HepG2 (cell line): Measurements from ENCODE around the gene IL1A. TPM values are rescaled to one million over a fixed set of nuclear protein-coding genes. Genes with fewer than 3 reads are reported as not detected.

Experiments used
- AKAP8 ChIP-seq: sonication (generic); formaldehyde crosslinking; IDR thresholded peaks from 2 replicates; pipeline ENCODE4 v1.5.1; 2020; ENCODE audit warnings: mild to moderate bottlenecking, missing genetic modification reagents
- BCLAF1 ChIP-seq: fragments of 450-650 bp; IDR thresholded peaks from 2 replicates; pipeline ENCODE4 v1.6.1; 2017; ENCODE audit warnings: mild to moderate bottlenecking
- ELF3 ChIP-seq: IDR thresholded peaks from 2 replicates; pipeline ENCODE4 v1.6.1; 2016; ENCODE audit warnings: missing genetic modification reagents, missing compliant biosample characterization
- IRF1 ChIP-seq: sonication (generic); formaldehyde crosslinking; IDR thresholded peaks from 2 replicates; pipeline ENCODE4 v1.4.0; 2020; ENCODE audit warnings: low read depth, mild to moderate bottlenecking, missing genetic modification reagents
- MAFF ChIP-seq: IDR thresholded peaks from 2 replicates; pipeline ENCODE4 v1.6.1; 2011; ENCODE audit warnings: low read depth, low read length, improper control_type of control experiment
- RARA ChIP-seq: IDR thresholded peaks from 2 replicates; pipeline ENCODE4 v1.6.1; 2016; ENCODE audit warnings: missing genetic modification reagents, missing compliant biosample characterization
- RFXANK ChIP-seq: IDR thresholded peaks from 2 replicates; pipeline ENCODE4 v1.6.1; 2016
- TBX3 ChIP-seq: fragments of 450-650 bp; IDR thresholded peaks from 2 replicates; pipeline ENCODE4 v1.6.1; 2017; ENCODE audit warnings: antibody characterized with exemption, mild to moderate bottlenecking, inconsistent platforms, borderline replicate concordance
- ZBTB10 ChIP-seq: sonication (generic); formaldehyde crosslinking; IDR thresholded peaks from 2 replicates; pipeline ENCODE4 v1.4.0; 2020; ENCODE audit warnings: missing genetic modification reagents, borderline replicate concordance
- ZMYM2 ChIP-seq: sonication (generic); formaldehyde crosslinking; IDR thresholded peaks from 2 replicates; pipeline ENCODE4 v1.8.0; 2022; ENCODE audit warnings: mild to moderate bottlenecking, missing genetic modification reagents
- ZNF34 ChIP-seq: sonication (generic); formaldehyde crosslinking; IDR thresholded peaks from 2 replicates; pipeline ENCODE4 v1.4.0; 2020; ENCODE audit warnings: mild to moderate bottlenecking, missing genetic modification reagents, borderline replicate concordance
- ZNF441 ChIP-seq: sonication (generic); formaldehyde crosslinking; IDR thresholded peaks from 2 replicates; pipeline ENCODE4 v1.7.0; 2021; ENCODE audit warnings: missing genetic modification reagents, borderline replicate concordance
- ZNF788 ChIP-seq: sonication (generic); formaldehyde crosslinking; IDR thresholded peaks from 2 replicates; pipeline ENCODE4 v1.5.0; 2020; ENCODE audit warnings: mild to moderate bottlenecking, missing genetic modification reagents, borderline replicate concordance
- polyA plus RNA-seq, 8 experiments: library from polyadenylated mRNA; depleted of rRNA in 3 of 8; stranded (reverse) in 7 of 8; unstranded in 1 of 8; fragments of >200 nt; fragmentation: Illumina TruSeq in 4 of 8; extraction: Trizol in 4 of 8; gene quantifications; 2 replicates each; pipeline versions ENCODE4 v1.2.1 to v1.2.3, GENCODE V29; 2011 to 2016; ENCODE audit warnings: low read depth in 4 of 8, missing spikeins in 1 of 8, mixed read lengths in 1 of 8; ENCODE audit not compliant: insufficient read depth in 1 of 8
- total RNA-seq, 5 experiments: library from RNA; depleted of rRNA; stranded (reverse); fragments of >200 nt; fragmentation: Illumina TruSeq; extraction: Trizol; gene quantifications; 2 replicates each; pipeline ENCODE4 v1.2.3, GENCODE V29; 2016; ENCODE audit warnings: low read depth in 1 of 5
- TF ChIP-seq, protein P1 (sequence below): sonication (generic); formaldehyde crosslinking; IDR thresholded peaks from 2 replicates; pipeline ENCODE4 v1.5.1; 2020; ENCODE audit warnings: mild to moderate bottlenecking, moderate library complexity, missing genetic modification reagents
- TF ChIP-seq, protein P2 (sequence below): IDR thresholded peaks from 2 replicates; pipeline ENCODE4 v1.6.1; 2016; ENCODE audit warnings: low read depth
- TF ChIP-seq, protein P3 (sequence below): IDR thresholded peaks from 2 replicates; pipeline ENCODE4 v1.6.1; 2016; ENCODE audit warnings: missing compliant biosample characterization, missing genetic modification reagents, borderline replicate concordance

IL1A gene
- total and polyA plus RNA-seq, 2 of the 13 experiments (the other 11 are each of a cell fraction or from before 2014, with no cell fraction given): not detected

DNA sequence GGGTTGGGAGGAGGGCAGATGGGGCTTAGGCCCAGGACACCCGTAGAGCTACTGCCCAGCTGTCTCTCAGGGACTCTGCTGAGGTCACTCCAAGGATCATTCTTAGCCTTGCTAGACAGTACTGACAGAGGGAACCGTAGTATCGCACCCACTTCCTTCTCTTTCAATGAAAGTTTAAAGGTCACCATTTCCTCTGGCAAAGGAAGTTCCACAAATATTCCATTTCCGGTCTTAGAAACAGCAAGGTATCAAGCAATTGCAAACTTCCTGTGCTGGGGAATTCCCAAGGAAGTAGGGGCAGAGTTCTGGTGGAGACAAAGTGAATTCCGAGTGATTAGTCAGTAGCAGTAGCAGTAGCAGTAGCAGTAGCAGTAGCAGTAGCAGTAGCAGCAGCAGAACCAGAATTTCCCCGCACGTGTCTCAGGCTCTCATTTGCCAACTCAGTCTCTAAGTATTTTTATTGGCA, 27.6 kb upstream of the IL1A start (continued):
- TF ChIP-seq, protein P1, sequence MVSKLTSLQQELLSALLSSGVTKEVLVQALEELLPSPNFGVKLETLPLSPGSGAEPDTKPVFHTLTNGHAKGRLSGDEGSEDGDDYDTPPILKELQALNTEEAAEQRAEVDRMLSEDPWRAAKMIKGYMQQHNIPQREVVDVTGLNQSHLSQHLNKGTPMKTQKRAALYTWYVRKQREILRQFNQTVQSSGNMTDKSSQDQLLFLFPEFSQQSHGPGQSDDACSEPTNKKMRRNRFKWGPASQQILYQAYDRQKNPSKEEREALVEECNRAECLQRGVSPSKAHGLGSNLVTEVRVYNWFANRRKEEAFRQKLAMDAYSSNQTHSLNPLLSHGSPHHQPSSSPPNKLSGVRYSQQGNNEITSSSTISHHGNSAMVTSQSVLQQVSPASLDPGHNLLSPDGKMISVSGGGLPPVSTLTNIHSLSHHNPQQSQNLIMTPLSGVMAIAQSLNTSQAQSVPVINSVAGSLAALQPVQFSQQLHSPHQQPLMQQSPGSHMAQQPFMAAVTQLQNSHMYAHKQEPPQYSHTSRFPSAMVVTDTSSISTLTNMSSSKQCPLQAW (CRISPR knock-in tag): peak; percentile 16; the same call in 1 of the 2 replicates
- TF ChIP-seq, protein P2, sequence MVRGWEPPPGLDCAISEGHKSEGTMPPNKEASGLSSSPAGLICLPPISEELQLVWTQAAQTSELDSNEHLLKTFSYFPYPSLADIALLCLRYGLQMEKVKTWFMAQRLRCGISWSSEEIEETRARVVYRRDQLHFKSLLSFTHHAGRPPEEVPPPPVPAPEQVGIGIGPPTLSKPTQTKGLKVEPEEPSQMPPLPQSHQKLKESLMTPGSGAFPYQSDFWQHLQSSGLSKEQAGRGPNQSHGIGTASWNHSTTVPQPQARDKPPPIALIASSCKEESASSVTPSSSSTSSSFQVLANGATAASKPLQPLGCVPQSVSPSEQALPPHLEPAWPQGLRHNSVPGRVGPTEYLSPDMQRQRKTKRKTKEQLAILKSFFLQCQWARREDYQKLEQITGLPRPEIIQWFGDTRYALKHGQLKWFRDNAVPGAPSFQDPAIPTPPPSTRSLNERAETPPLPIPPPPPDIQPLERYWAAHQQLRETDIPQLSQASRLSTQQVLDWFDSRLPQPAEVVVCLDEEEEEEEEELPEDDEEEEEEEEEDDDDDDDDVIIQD (CRISPR knock-in tag): peak; percentile 60; the same call in 1 of the 2 replicates
- TF ChIP-seq AKAP8: no peak
- peak; percentile 61; the same call in 1 of the 2 replicates for TF ChIP-seq ZNF441
- TF ChIP-seq, protein P3, sequence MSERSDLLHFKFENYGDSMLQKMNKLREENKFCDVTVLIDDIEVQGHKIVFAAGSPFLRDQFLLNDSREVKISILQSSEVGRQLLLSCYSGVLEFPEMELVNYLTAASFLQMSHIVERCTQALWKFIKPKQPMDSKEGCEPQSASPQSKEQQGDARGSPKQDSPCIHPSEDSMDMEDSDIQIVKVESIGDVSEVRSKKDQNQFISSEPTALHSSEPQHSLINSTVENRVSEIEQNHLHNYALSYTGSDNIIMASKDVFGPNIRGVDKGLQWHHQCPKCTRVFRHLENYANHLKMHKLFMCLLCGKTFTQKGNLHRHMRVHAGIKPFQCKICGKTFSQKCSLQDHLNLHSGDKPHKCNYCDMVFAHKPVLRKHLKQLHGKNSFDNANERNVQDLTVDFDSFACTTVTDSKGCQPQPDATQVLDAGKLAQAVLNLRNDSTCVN (CRISPR knock-in tag): no peak
- no peak for TF ChIP-seq RFXANK
- TF ChIP-seq ELF3 (CRISPR knock-in tag): peak; percentile 71
- no peak for TF ChIP-seq ZBTB10 (CRISPR knock-in tag)
- TF ChIP-seq ZMYM2: 0 out of 2 replicates have a peak, but pooled peaks have one; percentile 22
- 0 out of 2 replicates have a peak, but pooled peaks have one; percentile 38 for TF ChIP-seq RARA (CRISPR knock-in tag)
- TF ChIP-seq IRF1 (CRISPR knock-in tag): no peak
- TF ChIP-seq BCLAF1: no peak
- TF ChIP-seq ZNF788 (CRISPR knock-in tag): no peak
- no peak for TF ChIP-seq MAFF
- no peak for TF ChIP-seq TBX3
- TF ChIP-seq ZNF34 (CRISPR knock-in tag): no peak
